ENCODE data around the gene MPST. TPM values are rescaled to one million over a fixed set of nuclear protein-coding genes. Genes with fewer than 3 reads are reported as not detected.

Gene MPST
- total RNA-seq, 1 experiment from 2014 or later: 31.4 TPM

GRCh38 chr22:37048133-37048532 is 28.6 kb downstream of the MPST start:
- POLR2A ChIA-PET: no interaction called here
- in situ Hi-C loops (cut with HindIII; ENCODE audit: low pct_unique_long_range_greater_than_20kb, low sequenced_read_pairs) (no loop called here), intact Hi-C loops (cut with micrococcal nuclease; ENCODE audit: unreplicated experiment) (no loop called here)
- Histone ChIP-seq H3K27ac (ENCODE audit: low read length) (no peak overlapping the region), H3K27me3 (ENCODE audit: control insufficient read depth, insufficient read depth, low read length) (no peaks in the 10 kb centered on the region), H3K4me1 (ENCODE audit: control insufficient read depth, insufficient read depth, low read length) (no peaks in the 10 kb centered on the region), H3K9me3 (ENCODE audit: control insufficient read depth, insufficient read depth, low read depth, low read length) (no peaks in the 10 kb centered on the region), H3K4me3 (ENCODE audit: low read depth in 2 of 2, low read length in 2 of 2) (no peak overlapping the region), H3K36me3 (ENCODE audit: control insufficient read depth, insufficient read depth, low read length) (no peaks in the 10 kb centered on the region; the same call in 1 of the 2 replicates)
- DNase-seq (ENCODE audit: low read depth, low spot score) (no peak), ATAC-seq (no peak)
- no TSS peak for BruUV-seq (replicated peaks)
- CTCF ChIA-PET: no interaction called here
- TF ChIP-seq POLR2AphosphoS5 (IDR thresholded peaks at IDR 0.05; ENCODE audit: low read depth, low read length): no peak
- TF ChIP-seq REST (IDR thresholded peaks at IDR 0.05; ENCODE audit: insufficient read depth in 1 of 2, low read depth in 2 of 2, low read length in 1 of 2): no peak
- no peak for TF ChIP-seq SIN3A (IDR thresholded peaks at IDR 0.05; ENCODE audit: borderline replicate concordance, insufficient read depth, low read depth, low read length)
- no peak for TF ChIP-seq TCF7L2 (IDR thresholded peaks at IDR 0.05; ENCODE audit: low read depth, low read length)
- no peak for TF ChIP-seq CTCF (IDR thresholded peaks at IDR 0.05)

- Histone ChIP-seq H3K27ac (ENCODE audit: low read length) (no peak overlapping the region), H3K4me1 (ENCODE audit: control insufficient read depth, insufficient read depth, low read length) (no peaks in the 10 kb centered on the region), H3K36me3 (ENCODE audit: control insufficient read depth, insufficient read depth, low read length) (no peaks in the 10 kb centered on the region; the same call in 1 of the 2 replicates), H3K9me3 (ENCODE audit: control insufficient read depth, insufficient read depth, low read depth, low read length) (no peaks in the 10 kb centered on the region), H3K27me3 (ENCODE audit: control insufficient read depth, insufficient read depth, low read length) (no peaks in the 10 kb centered on the region), H3K4me3 (ENCODE audit: low read depth in 2 of 2, low read length in 2 of 2) (no peak overlapping the region)
- in situ Hi-C loops (cut with HindIII; ENCODE audit: low pct_unique_long_range_greater_than_20kb, low sequenced_read_pairs): no loop called here
- no peak for TF ChIP-seq REST (IDR thresholded peaks at IDR 0.05; ENCODE audit: insufficient read depth in 1 of 2, low read depth in 2 of 2, low read length in 1 of 2)
- TF ChIP-seq SIN3A (IDR thresholded peaks at IDR 0.05; ENCODE audit: borderline replicate concordance, insufficient read depth, low read depth, low read length): no peak
- TF ChIP-seq POLR2AphosphoS5 (IDR thresholded peaks at IDR 0.05; ENCODE audit: low read depth, low read length): no peak
- no peak for TF ChIP-seq TCF7L2 (IDR thresholded peaks at IDR 0.05; ENCODE audit: low read depth, low read length)
- TF ChIP-seq CTCF (IDR thresholded peaks at IDR 0.05): no peak
- intact Hi-C loops (cut with micrococcal nuclease; ENCODE audit: unreplicated experiment): no loop called here
- ChIA-PET POLR2A (interaction anchor here (0.7 kb wide), 1 partner anchor 1760 kb away, joined by 19 read pairs; no protein-coding TSS in a partner anchor), CTCF (no interaction called here)
- no TSS peak for BruUV-seq (replicated peaks)
- ATAC-seq (no peak), DNase-seq (ENCODE audit: low read depth, low spot score) (no peak)
Observed at GRCh38 chr22:37049224-37049623, 29.7 kb downstream of the MPST start.

Measured in Panc1 (cell line).